Endothelial cell of umbilical vein (primary cell): ENCODE data around the gene ASPM. TPM values are rescaled to one million over a fixed set of nuclear protein-coding genes. Genes with fewer than 3 reads are reported as not detected.

Experiments used
- BruUV-seq: library from RNA; stranded (reverse); fragments of 400-500 nt; replicated peaks from 2 replicates; lab custom pipeline; 2021; lab: Mats Ljungman, UMichigan
- CTCF ChIA-PET: fragments of 300-600, 350-600 bp; sonication (Branson Sonifier 250); formaldehyde crosslinking; loops from one replicate; lab custom pipeline; 2021; ENCODE audit warnings: antibody characterized with exemption, inconsistent platforms; lab: Charles Lee
- POLR2A ChIA-PET: fragments of 300-600, 350-600 bp; sonication (Branson Sonifier 250); formaldehyde crosslinking; loops from one replicate; lab custom pipeline; 2021; ENCODE audit warnings: antibody characterized with exemption, inconsistent platforms; lab: Charles Lee
- DNase-seq: peaks from one replicate; pipeline ENCODE4 v3.0.0-alpha.2; 2011; ENCODE audit warnings: low read depth, low spot score
- FAIRE-seq: peaks from 2 replicates; lab custom pipeline; 2011; peaks lifted over from hg19 to GRCh38; lab: Jason Lieb, UNC
- H2AFZ ChIP-seq: 2 replicates; pipeline ENCODE4 v1.6.0; 2012; ENCODE audit warnings: low read depth, low read length, control low read depth, inconsistent platforms
- H3K27ac ChIP-seq: 2 replicates; pipeline ENCODE4 v1.5.1; 2011; ENCODE audit warnings: low read depth, mild to moderate bottlenecking, control low read depth, low read length, moderate library complexity; ENCODE audit not compliant: insufficient read depth
- H3K27me3 ChIP-seq, 2 experiments: 2 replicates each; pipeline versions ENCODE4 v1.6.0 to v1.6.1; 2011; ENCODE audit warnings: low read length in 2 of 2, mixed read lengths in 1 of 2; ENCODE audit not compliant: control insufficient read depth in 2 of 2, insufficient read depth in 2 of 2
- H3K36me3 ChIP-seq, 2 experiments: 2 replicates in 1 of 2; 3 replicates in 1 of 2; pipeline ENCODE4 v1.5.1; 2011; ENCODE audit warnings: low read length in 2 of 2, mild to moderate bottlenecking in 1 of 2, moderate library complexity in 1 of 2; ENCODE audit not compliant: control insufficient read depth in 2 of 2, insufficient read depth in 2 of 2; ENCODE audit errors: extremely low read depth in 1 of 2
- H3K4me1 ChIP-seq: 3 replicates; pipeline ENCODE4 v1.5.1; 2011; ENCODE audit warnings: mild to moderate bottlenecking, low read length; ENCODE audit not compliant: control insufficient read depth, insufficient read depth; ENCODE audit errors: extremely low read depth
- H3K4me2 ChIP-seq: 2 replicates; pipeline ENCODE4 v1.6.1; 2011; ENCODE audit warnings: low read length, control low read depth, mixed read lengths; ENCODE audit not compliant: insufficient read depth
- H3K4me3 ChIP-seq, 3 experiments: fragments of 200-600 bp in 1 of 3; sonication (generic), shearing (Covaris generic) in 1 of 3; replicated peaks in 1 of 3; 2 replicates each; pipeline ENCODE4 v1.5.1; 2011 to 2016; ENCODE audit warnings: control low read depth in 3 of 3, low read length in 3 of 3, mild to moderate bottlenecking in 2 of 3, inconsistent platforms in 1 of 3, low read depth in 1 of 3, moderate library complexity in 1 of 3; ENCODE audit not compliant: insufficient read depth in 1 of 3
- H3K79me2 ChIP-seq: 2 replicates; pipeline ENCODE4 v1.6.0; 2012; ENCODE audit warnings: low read length, inconsistent platforms; ENCODE audit not compliant: control insufficient read depth, insufficient read depth
- H3K9ac ChIP-seq: replicated peaks from 2 replicates; pipeline ENCODE3; 2011; ENCODE audit warnings: low read length, control low read depth; ENCODE audit not compliant: insufficient read depth; ENCODE audit errors: extremely low read depth
- H3K9me1 ChIP-seq: replicated peaks from 3 replicates; pipeline ENCODE4 v1.6.0; 2011; ENCODE audit warnings: mild to moderate bottlenecking, low read length; ENCODE audit not compliant: control insufficient read depth, insufficient read depth; ENCODE audit errors: extremely low read depth
- H3K9me3 ChIP-seq: replicated peaks from 2 replicates; pipeline ENCODE4 v1.5.1; 2012; ENCODE audit warnings: low read length, inconsistent platforms; ENCODE audit not compliant: control insufficient read depth, insufficient read depth
- H4K20me1 ChIP-seq: replicated peaks from 2 replicates; pipeline ENCODE3; 2011; ENCODE audit warnings: mild to moderate bottlenecking, low read length; ENCODE audit not compliant: control insufficient read depth, insufficient read depth; ENCODE audit errors: extremely low read depth
- FOS ChIP-seq: IDR thresholded peaks from 2 replicates; pipeline ENCODE4 v1.6.1; 2011; ENCODE audit warnings: mild to moderate bottlenecking, low read length, moderate library complexity, borderline replicate concordance; ENCODE audit not compliant: insufficient read depth
- GATA2 ChIP-seq: IDR thresholded peaks from 2 replicates; pipeline ENCODE4 v1.7.0; 2011; ENCODE audit warnings: low read depth, mild to moderate bottlenecking, moderate library complexity, mixed read lengths, low read length; ENCODE audit not compliant: insufficient read length, insufficient read depth
- MYC ChIP-seq: IDR thresholded peaks from one replicate; pipeline ENCODE4 v1.6.1; 2011; ENCODE audit warnings: mild to moderate bottlenecking, low read depth, low read length
- POLR2A ChIP-seq: IDR thresholded peaks from 2 replicates; pipeline ENCODE4 v1.6.1; 2012; ENCODE audit warnings: low read depth, mild to moderate bottlenecking, control low read depth, low read length
- POLR2AphosphoS5 ChIP-seq: IDR thresholded peaks from 2 replicates; pipeline ENCODE4 v1.6.1; 2012; ENCODE audit warnings: low read depth, mild to moderate bottlenecking, control low read depth, low read length, moderate library complexity; ENCODE audit not compliant: insufficient read depth
- dilution Hi-C: fragments of 300-500 bp; cut with MboI; formaldehyde crosslinking; loops from one replicate; pipeline ENCODE4 v1.15.0; 2019; ENCODE audit warnings: low sequenced_read_pairs; ENCODE audit not compliant: extremely low pct_ligation_motif_present
- intact Hi-C: fragments of 100-400 bp; cut with micrococcal nuclease; formaldehyde crosslinking; loops from one replicate; pipeline ENCODE4 v1.10.0; 2022
- polyA plus RNA-seq, 4 experiments: library from polyadenylated mRNA; depleted of rRNA in 3 of 4; stranded (reverse) in 3 of 4; unstranded in 1 of 4; fragments of >200 nt; gene quantifications; 2 replicates each; pipeline versions ENCODE4 v1.2.1 to v1.2.3, GENCODE V29; 2011 to 2012; ENCODE audit warnings: missing spikeins in 1 of 4
- total RNA-seq: library from RNA; stranded (reverse); gene quantifications from 2 replicates; pipeline ENCODE4 v1.2.3, GENCODE V29; 2021
- TF ChIP-seq, protein P1 (sequence below): IDR thresholded peaks from 2 replicates; pipeline ENCODE4 v1.6.1; 2011; ENCODE audit not compliant: insufficient read depth, insufficient read length
- TF ChIP-seq, protein P2 (sequence below), 2 donors: IDR thresholded peaks; 1 replicate in 1 of 2; 2 replicates in 1 of 2; pipeline ENCODE4 v1.5.1; 2011; ENCODE audit warnings: low read length in 2 of 2, mild to moderate bottlenecking in 2 of 2, moderate library complexity in 2 of 2, control low read depth in 1 of 2, inconsistent platforms in 1 of 2, low read depth in 1 of 2; ENCODE audit not compliant: insufficient read depth in 1 of 2; ENCODE audit errors: extremely low read depth in 1 of 2

The ASPM gene
- total and polyA plus RNA-seq, 2 donors (not counting 3 experiments of a cell fraction or from before 2014, with no cell fraction given) = 5.3 to 55.1 TPM

DNA sequence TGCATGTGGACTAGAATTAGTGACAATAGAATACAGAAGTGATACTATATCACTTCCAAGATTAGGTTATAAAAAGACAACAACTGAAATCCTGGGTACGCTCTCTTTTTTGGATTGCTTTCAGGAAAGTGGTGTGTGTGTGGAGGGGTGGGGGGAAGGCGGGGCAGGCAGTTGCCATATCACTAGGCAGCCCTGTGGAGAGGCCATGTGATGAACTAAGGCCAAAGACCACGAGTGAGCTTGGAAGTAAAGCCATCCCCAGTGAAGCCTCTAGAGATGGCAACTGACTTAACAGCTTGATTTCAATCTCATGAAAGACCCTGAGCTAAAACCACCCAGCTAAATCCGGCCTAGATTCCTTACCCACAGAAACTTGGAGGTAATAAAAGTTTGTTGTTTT, 6.2 kb upstream of the ASPM start:
- no peaks in the 10 kb centered on the region for H4K20me1 ChIP-seq
- ChIA-PET POLR2A (no interaction called here), CTCF (interaction anchor here (1.5 to 3.3 kb wide), 2 partner anchors 27 to 31 kb away, joined by 3 to 17 read pairs; no protein-coding TSS in a partner anchor)
- no peak overlapping the region for H3K4me3 ChIP-seq
- no peak for DNase-seq
- no peak overlapping the region for H3K27ac ChIP-seq
- TF ChIP-seq MYC = no peak
- TF ChIP-seq, protein P1, sequence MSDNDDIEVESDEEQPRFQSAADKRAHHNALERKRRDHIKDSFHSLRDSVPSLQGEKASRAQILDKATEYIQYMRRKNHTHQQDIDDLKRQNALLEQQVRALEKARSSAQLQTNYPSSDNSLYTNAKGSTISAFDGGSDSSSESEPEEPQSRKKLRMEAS = no peak
- no peak for TF ChIP-seq GATA2
- TF ChIP-seq FOS = no peak
- TF ChIP-seq, protein P2, sequence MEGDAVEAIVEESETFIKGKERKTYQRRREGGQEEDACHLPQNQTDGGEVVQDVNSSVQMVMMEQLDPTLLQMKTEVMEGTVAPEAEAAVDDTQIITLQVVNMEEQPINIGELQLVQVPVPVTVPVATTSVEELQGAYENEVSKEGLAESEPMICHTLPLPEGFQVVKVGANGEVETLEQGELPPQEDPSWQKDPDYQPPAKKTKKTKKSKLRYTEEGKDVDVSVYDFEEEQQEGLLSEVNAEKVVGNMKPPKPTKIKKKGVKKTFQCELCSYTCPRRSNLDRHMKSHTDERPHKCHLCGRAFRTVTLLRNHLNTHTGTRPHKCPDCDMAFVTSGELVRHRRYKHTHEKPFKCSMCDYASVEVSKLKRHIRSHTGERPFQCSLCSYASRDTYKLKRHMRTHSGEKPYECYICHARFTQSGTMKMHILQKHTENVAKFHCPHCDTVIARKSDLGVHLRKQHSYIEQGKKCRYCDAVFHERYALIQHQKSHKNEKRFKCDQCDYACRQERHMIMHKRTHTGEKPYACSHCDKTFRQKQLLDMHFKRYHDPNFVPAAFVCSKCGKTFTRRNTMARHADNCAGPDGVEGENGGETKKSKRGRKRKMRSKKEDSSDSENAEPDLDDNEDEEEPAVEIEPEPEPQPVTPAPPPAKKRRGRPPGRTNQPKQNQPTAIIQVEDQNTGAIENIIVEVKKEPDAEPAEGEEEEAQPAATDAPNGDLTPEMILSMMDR (IDR thresholded peaks at IDR 0.05; ENCODE audit: extremely low read depth in 1 of 2, insufficient read depth in 1 of 2, low read depth in 1 of 2, low read length in 2 of 2) = no peak
- no peak for TF ChIP-seq POLR2AphosphoS5
- no peak for TF ChIP-seq POLR2A
- FAIRE-seq = no peak
- H3K36me3 ChIP-seq = no peaks in the 10 kb centered on the region
- no peaks in the 10 kb centered on the region for H3K9me1 ChIP-seq
- no peaks in the 10 kb centered on the region for H3K27me3 ChIP-seq
- no peaks in the 10 kb centered on the region for H3K79me2 ChIP-seq
- no peak overlapping the region for H3K4me2 ChIP-seq
- intact Hi-C loops = loop anchor here (10.0 kb wide), 1 partner anchor 408 kb away; no protein-coding TSS in a partner anchor
- dilution Hi-C loops = no loop called here
- H2AFZ ChIP-seq = no peak overlapping the region
- no peak overlapping the region for H3K9ac ChIP-seq
- H3K9me3 ChIP-seq = no peaks in the 10 kb centered on the region
- no peaks in the 10 kb centered on the region for H3K4me1 ChIP-seq
- BruUV-seq = no TSS peak
